Activated CD4-positive, CD25-positive, alpha-beta regulatory T cell treated with anti-CD3 and anti-CD28 coated beads, Interleukin-2, amount 50 U/mL, for 72 hours (primary cell): ENCODE measurements around the gene OR52A5.

Experiments used
- DNase-seq: peaks from one replicate; pipeline ENCODE4 v3.0.0; 2021

OR52A5 gene

GRCh38 chr11:5107285-5107684 lies 30.9 kb downstream of the OR52A5 start:
- no peak for DNase-seq

GRCh38 chr11:5103066-5103465 lies 35.1 kb downstream of the OR52A5 start:
- no peak for DNase-seq

- DNase-seq = no peak
Measured at GRCh38 chr11:5102246-5102645, 35.9 kb downstream of the OR52A5 start.

GRCh38 chr11:5096011-5096410 lies 42.1 kb downstream of the OR52A5 start:
- no peak for DNase-seq

- DNase-seq = no peak
Measured at GRCh38 chr11:5092821-5093585, 45.2 kb downstream of the OR52A5 start.

- no peak for DNase-seq
Measured at GRCh38 chr11:5090668-5091067, 47.5 kb downstream of the OR52A5 start.

- no peak for DNase-seq
Measured at GRCh38 chr11:5088556-5088955, 49.6 kb downstream of the OR52A5 start.

GRCh38 chr11:5083602-5084001 lies 54.6 kb downstream of the OR52A5 start:
- no peak for DNase-seq

- no peak for DNase-seq
Measured at GRCh38 chr11:5081405-5081804, 56.8 kb downstream of the OR52A5 start.
